ENCODE measurements around the gene RNF144A.
A peak's percentile ranks its signal among the peaks of the same experiment; 100 is the strongest.

The RNF144A gene

GRCh38 chr2:7041421-7041820 lies 124.2 kb downstream of the RNF144A start:
- TF ChIP-seq EP300 (IDR thresholded peaks at IDR 0.05; ENCODE audit: borderline replicate concordance), result no peak
- no peak for TF ChIP-seq TEAD4 (IDR thresholded peaks at IDR 0.05)
- no peak for TF ChIP-seq TCF12 (IDR thresholded peaks at IDR 0.05; ENCODE audit: low read depth)
- TF ChIP-seq ZBTB7A (IDR thresholded peaks at IDR 0.05; ENCODE audit: low read depth), result no peak
- TF ChIP-seq, protein P1, sequence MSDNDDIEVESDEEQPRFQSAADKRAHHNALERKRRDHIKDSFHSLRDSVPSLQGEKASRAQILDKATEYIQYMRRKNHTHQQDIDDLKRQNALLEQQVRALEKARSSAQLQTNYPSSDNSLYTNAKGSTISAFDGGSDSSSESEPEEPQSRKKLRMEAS (IDR thresholded peaks at IDR 0.05), result no peak
- TF ChIP-seq RAD21 (IDR thresholded peaks at IDR 0.05; ENCODE audit: low read depth), result no peak

DNA sequence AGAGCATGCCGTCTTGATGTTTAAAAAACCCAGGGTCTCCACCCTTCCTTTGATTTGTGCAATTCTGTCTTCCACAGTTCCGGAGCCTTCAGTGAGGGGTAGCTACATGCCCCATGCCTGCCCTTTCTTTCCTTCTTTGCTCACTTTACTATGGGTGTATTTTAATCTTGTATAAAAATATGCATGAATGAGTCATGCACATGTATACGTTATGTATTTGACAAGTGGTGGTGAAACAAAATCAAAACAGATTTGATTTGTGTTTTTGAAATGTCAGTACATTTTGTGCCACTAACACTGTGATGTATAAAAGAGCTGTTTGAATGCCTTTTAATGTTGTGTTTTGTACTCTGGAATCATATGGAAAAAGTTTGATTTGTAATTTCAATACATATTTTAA lies 126.5 kb downstream of the RNF144A start:
- TF ChIP-seq ZBTB7A (IDR thresholded peaks at IDR 0.05; ENCODE audit: low read depth) (no peak), RAD21 (IDR thresholded peaks at IDR 0.05; ENCODE audit: low read depth) (no peak), TEAD4 (IDR thresholded peaks at IDR 0.05) (no peak), CREB1 (IDR thresholded peaks at IDR 0.05; ENCODE audit: low read depth) (no peak), CEBPB (IDR thresholded peaks at IDR 0.05) (no peak)

DNA sequence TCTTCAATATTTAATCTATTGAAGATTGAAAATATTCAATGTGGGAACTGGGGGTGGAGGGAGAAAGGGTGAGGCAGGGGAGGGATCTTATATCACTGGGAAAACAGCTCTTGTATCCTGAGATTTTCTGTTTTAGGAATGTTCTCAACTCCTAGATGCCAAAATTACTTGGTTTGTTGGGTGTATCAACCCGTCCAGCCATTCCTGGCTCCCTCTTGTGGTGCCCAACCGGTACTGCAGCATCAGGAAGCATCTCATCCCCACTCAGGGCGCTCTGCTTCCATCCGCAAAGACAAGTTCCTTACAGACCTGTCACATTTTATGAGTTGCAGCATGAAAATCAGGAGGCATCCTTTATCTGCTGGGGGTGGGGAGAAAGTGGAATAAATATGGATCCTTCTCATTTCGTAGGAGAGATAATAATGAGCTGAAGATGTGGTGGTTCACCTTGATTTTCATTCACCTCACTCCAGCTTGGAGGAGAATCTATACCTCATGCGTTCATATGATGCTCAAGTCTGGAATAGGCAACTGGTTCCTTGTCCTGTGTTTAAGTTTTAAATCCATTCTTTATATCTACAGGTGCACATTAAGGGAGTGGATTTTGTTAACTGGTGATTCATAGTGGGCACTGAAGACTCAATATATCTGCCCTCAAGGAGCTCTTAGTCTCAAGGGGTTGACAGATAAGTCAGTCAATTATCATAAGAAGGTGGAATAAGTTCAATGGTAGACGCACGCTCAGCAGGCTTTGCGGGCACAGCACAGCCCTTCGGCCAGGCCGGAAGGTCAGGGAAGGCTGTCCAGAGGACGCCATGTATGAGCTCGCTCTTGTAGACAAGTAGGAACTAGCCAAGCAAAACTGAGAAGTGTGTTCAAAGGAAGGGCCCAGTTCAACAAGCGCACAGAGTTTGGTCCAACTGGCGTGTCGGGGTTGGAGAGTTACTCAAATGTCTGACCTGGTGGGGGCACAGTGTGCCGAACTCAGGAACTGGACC lies 127.3 kb downstream of the RNF144A start:
- TF ChIP-seq EP300 (IDR thresholded peaks at IDR 0.05; ENCODE audit: borderline replicate concordance) (no peak), NFIC (IDR thresholded peaks at IDR 0.05) (no peak), TAF1 (IDR thresholded peaks at IDR 0.05; ENCODE audit: low read depth) (no peak), EGR1 (IDR thresholded peaks at IDR 0.05) (no peak), YY1 (IDR thresholded peaks at IDR 0.05; ENCODE audit: low read depth) (no peak), RAD21 (IDR thresholded peaks at IDR 0.05; ENCODE audit: low read depth) (peak; percentile 67)
- TF ChIP-seq, protein P1 (IDR thresholded peaks at IDR 0.05), result no peak

- TF ChIP-seq ZBTB7A (IDR thresholded peaks at IDR 0.05; ENCODE audit: low read depth) (no peak), CEBPB (IDR thresholded peaks at IDR 0.05) (no peak)
Observed at GRCh38 chr2:7045601-7046590, 128.7 kb downstream of the RNF144A start.

DNA sequence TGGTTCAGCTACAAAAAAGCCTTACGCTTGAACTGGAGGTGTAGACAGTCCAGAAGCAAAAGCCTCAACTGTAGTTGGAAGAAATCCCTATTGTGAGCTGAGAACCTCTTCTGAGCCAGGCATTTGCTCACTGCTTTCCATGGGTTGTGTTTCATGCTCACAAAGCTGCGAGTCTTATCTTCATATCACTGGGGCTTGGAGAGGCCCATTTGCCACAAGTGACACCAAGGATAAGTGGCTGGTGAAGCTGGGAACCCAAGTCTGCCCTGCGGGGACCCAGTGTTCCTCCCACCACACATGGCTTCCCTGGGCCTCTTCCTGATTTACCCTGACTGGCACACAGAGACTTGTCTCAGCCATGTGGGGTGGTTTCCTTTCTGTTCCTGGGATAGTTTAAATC lies 130.4 kb downstream of the RNF144A start:
- no peak for TF ChIP-seq CREB1 (IDR thresholded peaks at IDR 0.05; ENCODE audit: low read depth)
- TF ChIP-seq, protein P1 (IDR thresholded peaks at IDR 0.05), result no peak
- no peak for TF ChIP-seq FOXM1 (IDR thresholded peaks at IDR 0.05; ENCODE audit: borderline replicate concordance, low read depth)
- no peak for TF ChIP-seq REST (IDR thresholded peaks at IDR 0.05; ENCODE audit: low read depth)
- TF ChIP-seq EP300 (IDR thresholded peaks at IDR 0.05; ENCODE audit: borderline replicate concordance), result no peak
- no peak for TF ChIP-seq CEBPB (IDR thresholded peaks at IDR 0.05)
- no peak for TF ChIP-seq EGR1 (IDR thresholded peaks at IDR 0.05)
- TF ChIP-seq RAD21 (IDR thresholded peaks at IDR 0.05; ENCODE audit: low read depth), result no peak
- no peak for TF ChIP-seq TCF12 (IDR thresholded peaks at IDR 0.05; ENCODE audit: low read depth)
- no peak for TF ChIP-seq ZBTB7A (IDR thresholded peaks at IDR 0.05; ENCODE audit: low read depth)
- no peak for TF ChIP-seq TAF1 (IDR thresholded peaks at IDR 0.05; ENCODE audit: low read depth)

GRCh38 chr2:7048762-7049294 lies 131.6 kb downstream of the RNF144A start:
- TF ChIP-seq, protein P2, sequence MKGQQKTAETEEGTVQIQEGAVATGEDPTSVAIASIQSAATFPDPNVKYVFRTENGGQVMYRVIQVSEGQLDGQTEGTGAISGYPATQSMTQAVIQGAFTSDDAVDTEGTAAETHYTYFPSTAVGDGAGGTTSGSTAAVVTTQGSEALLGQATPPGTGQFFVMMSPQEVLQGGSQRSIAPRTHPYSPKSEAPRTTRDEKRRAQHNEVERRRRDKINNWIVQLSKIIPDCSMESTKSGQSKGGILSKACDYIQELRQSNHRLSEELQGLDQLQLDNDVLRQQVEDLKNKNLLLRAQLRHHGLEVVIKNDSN (IDR thresholded peaks at IDR 0.05), result no peak

DNA sequence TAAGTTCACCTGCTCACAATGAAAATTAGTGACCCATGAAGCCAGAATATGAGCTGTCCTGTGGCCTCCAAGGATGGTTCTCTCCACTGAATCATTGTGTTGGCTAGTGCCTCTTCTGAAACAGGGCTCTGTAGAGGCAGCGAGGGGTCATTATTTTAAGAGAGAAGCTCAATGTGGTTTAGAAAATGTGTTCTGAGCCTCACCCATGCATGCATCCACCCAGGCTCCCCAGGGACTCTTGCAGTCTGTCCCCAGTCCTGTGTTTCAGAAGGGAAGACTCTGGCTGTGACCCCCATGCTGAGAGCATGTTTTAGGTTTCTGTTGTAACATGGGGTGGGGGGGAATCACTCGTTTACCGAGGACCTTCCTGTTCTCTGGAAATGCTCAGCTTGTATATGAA lies 135.2 kb downstream of the RNF144A start:
- no peak for TF ChIP-seq TEAD4 (IDR thresholded peaks at IDR 0.05)
- no peak for TF ChIP-seq TCF12 (IDR thresholded peaks at IDR 0.05; ENCODE audit: low read depth)
- no peak for TF ChIP-seq YY1 (IDR thresholded peaks at IDR 0.05; ENCODE audit: low read depth)
- TF ChIP-seq ZBTB7A (IDR thresholded peaks at IDR 0.05; ENCODE audit: low read depth), result no peak
- TF ChIP-seq, protein P1 (IDR thresholded peaks at IDR 0.05), result no peak
- TF ChIP-seq EP300 (IDR thresholded peaks at IDR 0.05; ENCODE audit: borderline replicate concordance), result no peak
- no peak for TF ChIP-seq CREB1 (IDR thresholded peaks at IDR 0.05; ENCODE audit: low read depth)
- TF ChIP-seq TAF1 (IDR thresholded peaks at IDR 0.05; ENCODE audit: low read depth), result no peak
- TF ChIP-seq CEBPB (IDR thresholded peaks at IDR 0.05), result no peak

Measured in Ishikawa (cell line).